NCI-H524 treated with DMSO at 0.1 percent for 48 hours (cell line): ENCODE results near the gene CACNA2D2.

ENCODE experiments used
- DNase-seq: peaks from one replicate; lab custom pipeline; 2025; lab: John Stamatoyannopoulos, UW

The CACNA2D2 gene

DNA sequence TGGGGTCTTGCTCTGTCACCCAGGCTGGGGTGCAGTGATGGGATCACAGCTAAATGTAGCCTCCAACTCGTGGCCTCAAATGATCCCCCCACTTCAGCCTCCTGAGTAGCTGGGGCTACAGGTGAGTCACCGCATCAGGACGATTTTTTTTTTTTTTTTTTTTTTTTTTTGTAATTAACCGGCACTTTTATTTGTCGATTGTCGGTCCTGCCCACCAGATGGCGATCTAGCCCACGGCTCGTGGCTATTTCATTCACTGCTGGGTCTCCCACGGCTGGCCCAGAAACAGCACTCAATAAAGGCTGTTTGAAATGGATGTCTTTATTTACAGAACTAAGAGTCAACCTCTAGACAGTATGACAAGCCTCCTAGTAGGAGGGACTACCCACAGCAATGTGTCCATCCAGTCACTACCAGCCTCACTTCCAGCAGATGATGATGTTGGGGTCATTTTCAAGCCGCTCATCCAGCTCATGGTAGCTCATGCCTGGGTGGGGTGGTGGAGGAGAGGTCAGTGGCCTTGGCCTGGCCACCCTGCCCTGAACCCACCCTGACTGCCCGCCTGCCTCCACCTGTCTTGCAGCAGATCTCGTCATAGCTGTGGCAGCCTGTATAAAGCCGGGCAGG lies 156.1 kb downstream of the CACNA2D2 start:
- DNase-seq, result no peak

- DNase-seq, result no peak
Measured at GRCh38 chr3:50345586-50346234, 157.7 kb downstream of the CACNA2D2 start, which contains the start of gene ZMYND10. ZMYND10 (minus strand) TSS chr3:50345732; CDS start chr3:50345579, 153 bp downstream.

- no peak for DNase-seq
Measured at GRCh38 chr3:50345008-50345407, 158.4 kb downstream of the CACNA2D2 start.

DNA sequence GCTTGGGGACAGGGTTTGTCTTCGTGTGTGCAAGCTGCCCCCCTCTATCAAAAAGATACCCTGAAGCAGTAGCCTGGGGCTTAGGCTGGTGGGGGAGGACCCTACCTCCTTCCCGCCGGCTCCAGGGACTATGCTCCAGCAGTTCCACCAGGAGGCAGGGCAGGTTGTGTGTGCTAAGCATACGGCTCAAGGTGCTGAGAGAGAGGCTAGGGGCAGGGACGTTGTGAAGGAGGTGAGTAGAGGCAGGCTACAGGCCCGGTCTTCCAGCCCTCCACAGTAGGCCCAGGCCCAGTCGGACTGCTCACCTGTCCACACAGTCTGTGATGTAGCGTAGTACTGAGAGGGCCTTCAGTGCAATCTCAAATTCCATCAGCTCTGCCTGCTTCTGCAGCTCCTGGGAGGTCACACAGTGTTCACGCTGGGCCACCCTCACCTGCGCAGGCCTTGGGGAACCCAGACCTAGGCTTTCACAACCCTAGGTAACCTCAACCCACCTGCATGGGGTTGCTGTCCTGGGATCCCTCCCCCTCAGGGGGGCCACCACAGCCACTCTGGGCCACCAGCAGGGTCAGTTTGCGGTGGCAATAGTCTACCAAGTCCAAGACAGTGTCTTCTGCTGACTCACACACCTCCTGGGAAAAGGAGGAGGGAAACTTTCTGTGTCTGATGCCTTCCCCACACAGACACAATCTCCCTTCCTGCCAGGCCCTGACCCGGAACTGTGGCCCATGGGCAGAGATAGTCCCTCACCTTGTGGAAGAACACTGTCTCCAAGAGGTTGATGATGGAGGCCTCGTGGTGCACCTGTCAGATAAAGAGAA lies 160.4 kb downstream of the CACNA2D2 start:
- DNase-seq, result no peak

GRCh38 chr3:50341996-50342650 lies 161.3 kb downstream of the CACNA2D2 start:
- no peak for DNase-seq

DNA sequence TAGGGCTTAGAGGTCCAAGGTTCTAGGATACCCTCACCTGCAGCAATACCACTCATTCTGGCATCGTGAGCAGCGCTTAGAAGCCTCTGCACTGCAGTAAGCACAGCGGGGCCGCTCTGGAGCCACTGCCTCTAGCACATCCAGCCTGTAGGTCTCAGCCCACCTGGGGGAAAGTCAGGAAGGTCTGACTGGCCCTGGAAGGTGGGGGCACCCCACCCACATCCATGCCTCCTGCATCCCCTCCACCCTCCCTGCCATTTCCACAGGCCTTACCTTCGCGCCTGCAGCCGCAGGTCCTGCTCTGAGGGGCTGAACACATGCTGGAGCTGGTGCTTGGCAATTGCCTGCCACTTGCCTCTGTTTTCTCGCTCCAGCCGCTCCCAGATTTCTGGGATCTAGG lies 161.9 kb downstream of the CACNA2D2 start:
- no peak for DNase-seq

DNA sequence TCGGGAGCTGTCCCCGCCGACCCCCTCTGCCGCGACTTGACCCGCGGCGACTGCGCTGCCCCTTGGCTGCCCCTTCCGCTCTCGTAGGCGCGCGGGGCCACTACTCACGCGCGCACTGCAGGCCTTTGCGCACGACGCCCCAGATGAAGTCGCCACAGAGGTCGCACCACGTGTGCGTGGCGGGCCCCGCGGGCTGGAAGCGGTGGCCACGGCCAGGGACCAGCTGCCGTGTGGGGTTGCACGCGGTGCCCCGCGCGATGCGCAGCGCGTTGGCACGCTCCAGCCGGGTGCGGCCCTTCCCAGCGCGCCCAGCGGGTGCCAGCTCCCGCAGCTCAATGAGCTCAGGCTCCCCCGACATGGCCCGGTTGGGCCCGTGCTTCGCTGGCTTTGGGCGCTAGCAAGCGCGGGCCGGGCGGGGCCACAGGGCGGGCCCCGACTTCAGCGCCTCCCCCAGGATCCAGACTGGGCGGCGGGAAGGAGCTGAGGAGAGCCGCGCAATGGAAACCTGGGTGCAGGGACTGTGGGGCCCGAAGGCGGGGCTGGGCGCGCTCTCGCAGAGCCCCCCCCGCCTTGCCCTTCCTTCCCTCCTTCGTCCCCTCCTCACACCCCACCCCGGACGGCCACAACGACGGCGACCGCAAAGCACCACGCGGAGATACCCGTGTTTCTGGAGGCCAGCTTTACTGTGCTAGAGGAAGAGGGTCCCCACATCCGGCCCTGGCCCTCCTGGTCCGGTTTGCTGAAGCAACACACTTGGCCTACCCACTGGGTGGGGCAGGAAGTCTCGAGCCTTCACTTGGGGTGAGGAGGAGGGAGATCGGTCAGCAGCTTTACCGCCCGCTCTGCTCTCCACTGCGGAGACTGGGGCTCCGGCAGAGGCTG lies 162.7 kb downstream of the CACNA2D2 start, which contains the start of gene RASSF1:
TSS of gene RASSF1 (minus strand) at position 389 of the 882 bp plus-strand sequence. CDS start at position 358, 31 bp downstream.
- no peak for DNase-seq

DNA sequence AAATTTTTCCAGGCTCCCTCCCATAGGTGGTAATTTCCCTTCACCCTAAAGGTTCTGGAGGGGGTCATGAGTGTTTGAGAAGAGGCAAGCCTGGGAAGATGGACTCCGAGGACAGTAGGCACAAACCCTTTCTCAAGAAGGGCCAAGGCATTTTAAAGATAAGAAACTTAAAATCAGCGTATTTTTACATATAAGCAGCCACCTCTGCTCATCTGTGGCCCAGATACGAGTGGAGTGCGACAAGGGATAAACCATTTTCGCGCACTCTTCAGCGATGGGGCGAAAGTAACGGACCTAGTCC lies 163.3 kb downstream of the CACNA2D2 start:
- no peak for DNase-seq

GRCh38 chr3:50339485-50340146 lies 163.8 kb downstream of the CACNA2D2 start:
- DNase-seq, result no peak

DNA sequence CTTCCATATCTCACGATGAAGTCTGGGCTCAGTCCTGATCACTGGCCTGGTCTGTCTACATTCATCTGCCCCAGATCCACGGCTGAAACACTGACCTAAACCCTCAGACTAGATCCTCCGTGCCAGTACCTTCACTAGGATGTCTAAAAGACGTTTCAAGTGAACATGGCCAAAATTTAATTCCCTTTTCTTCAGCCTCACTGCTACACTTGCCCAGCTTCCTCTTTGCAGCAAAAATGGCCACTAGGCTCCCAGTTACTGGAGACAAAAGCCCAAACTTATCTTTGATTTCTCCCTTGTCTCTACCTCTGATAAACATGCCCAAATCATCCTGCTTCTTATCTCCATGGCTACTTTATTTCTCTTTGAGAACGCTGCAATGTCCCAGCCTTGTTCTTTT lies 164.5 kb downstream of the CACNA2D2 start:
- DNase-seq, result no peak

- DNase-seq, result peak; percentile 90
Measured at GRCh38 chr3:50337175-50337861, 166.1 kb downstream of the CACNA2D2 start.

DNA sequence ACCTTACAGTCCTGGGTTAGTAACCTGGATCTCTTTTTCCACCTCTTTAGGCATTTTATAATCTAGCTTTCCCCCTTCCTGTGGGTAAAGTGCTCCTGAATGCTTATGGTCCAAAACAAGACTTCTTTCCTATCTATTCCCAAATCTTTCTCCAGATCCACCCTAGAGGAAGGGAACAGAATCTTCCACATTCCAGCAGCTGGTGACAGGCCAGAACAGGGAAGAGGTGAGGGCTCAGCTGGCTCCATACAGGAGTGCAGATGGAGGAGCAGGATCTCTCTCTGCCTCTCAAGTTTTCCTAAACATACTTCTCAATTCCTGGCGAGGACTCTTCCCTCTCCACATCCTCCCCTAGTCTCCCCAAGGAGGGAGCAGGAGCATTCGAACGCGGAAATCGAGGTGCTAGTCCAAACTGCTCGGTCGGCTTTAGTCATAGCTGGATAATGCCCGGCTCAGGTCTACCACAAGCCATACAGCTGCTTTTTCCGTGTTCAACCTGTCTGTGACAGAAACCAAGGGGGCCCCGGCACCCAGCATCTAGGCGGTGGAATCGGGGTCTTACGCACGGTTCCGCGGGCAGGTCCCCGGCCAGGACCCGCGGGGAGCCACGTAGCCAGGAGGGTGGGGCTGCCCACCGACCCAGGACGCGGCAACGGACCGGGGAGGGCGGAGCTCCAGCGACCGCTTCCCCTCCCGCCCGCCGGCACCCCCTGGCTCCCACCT lies 166.8 kb downstream of the CACNA2D2 start:
- DNase-seq, result no peak

DNA sequence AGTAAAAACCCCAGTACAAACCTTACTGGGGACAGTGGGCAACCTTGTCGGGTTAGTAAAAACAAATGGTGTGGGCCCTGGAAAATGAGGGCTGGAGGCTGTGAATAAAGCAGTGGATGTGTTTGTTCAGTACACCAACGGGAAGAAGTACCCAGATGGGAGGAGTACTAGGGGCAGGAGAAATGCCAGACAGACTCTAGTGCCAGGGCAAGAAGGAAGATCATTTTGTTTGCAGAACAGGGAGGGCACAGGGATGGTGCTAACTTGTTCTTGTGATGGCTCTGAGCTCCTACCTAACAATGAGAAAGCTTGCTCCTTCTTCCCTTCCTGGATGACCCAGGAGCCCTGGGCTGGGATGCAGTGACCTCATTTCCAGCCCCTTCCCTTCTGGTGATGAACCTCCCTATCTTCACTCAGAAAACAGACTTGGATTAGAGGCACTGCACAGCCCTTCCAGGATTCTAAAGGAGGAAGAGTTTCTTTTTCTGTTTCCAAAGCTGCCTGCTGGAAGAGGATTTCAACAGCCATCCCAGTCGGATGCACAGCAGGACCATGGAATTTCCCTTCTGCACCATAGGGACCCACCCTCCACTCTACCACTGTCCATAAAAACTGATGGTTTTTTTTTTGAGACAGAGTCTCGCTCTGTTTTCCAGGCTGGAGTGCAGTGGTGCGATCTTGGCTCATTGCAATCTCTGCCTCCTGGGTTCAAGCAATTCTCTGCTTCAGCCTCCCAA lies 168.9 kb downstream of the CACNA2D2 start:
- no peak for DNase-seq

GRCh38 chr3:50333744-50334328 lies 169.6 kb downstream of the CACNA2D2 start:
- no peak for DNase-seq

- DNase-seq, result no peak
Measured at GRCh38 chr3:50331364-50331907, 172.0 kb downstream of the CACNA2D2 start.

DNA sequence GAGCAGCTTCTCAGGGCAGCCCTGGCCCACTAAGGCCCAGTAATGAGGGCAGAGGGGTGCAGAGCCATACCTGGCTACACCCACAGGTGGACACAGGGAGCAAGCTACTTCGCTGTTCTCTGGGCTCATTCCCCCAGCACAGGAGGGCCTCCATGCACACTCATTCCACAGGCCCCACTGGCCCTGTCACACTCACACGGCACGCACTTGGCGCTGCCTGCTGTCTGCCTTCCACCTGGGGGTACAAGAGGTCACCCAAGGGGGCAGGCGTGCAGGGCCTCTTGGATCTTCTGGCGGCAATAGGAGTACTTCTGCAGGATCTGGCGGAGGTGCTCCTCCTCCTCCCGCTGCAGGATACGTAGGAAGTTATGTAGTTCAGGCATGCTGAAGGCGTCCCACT lies 173.1 kb downstream of the CACNA2D2 start:
- no peak for DNase-seq

GRCh38 chr3:50327943-50328691 lies 175.3 kb downstream of the CACNA2D2 start, which contains the start of gene TUSC2:
TUSC2 (minus strand) TSS chr3:50328223; CDS start chr3:50328099, 124 bp downstream.
- DNase-seq, result peak; percentile 69
